Ishikawa (cell line): Measurements from ENCODE around the gene IRF8.

Experiments
- CEBPB ChIP-seq: IDR thresholded peaks from 2 replicates; pipeline ENCODE4 v1.6.1; 2012
- CREB1 ChIP-seq: IDR thresholded peaks from 2 replicates; pipeline ENCODE4 v1.6.1; 2012; ENCODE audit warnings: low read depth
- EGR1 ChIP-seq: IDR thresholded peaks from 2 replicates; pipeline ENCODE4 v1.6.1; 2012
- EP300 ChIP-seq: IDR thresholded peaks from 2 replicates; pipeline ENCODE4 v1.6.1; 2012; ENCODE audit warnings: borderline replicate concordance
- FOXM1 ChIP-seq: IDR thresholded peaks from 2 replicates; pipeline ENCODE4 v1.6.1; 2012; ENCODE audit warnings: low read depth, borderline replicate concordance
- NFIC ChIP-seq: IDR thresholded peaks from 2 replicates; pipeline ENCODE4 v1.6.1; 2012
- RAD21 ChIP-seq: IDR thresholded peaks from 2 replicates; pipeline ENCODE4 v1.6.1; 2012; ENCODE audit warnings: low read depth
- TAF1 ChIP-seq: IDR thresholded peaks from 2 replicates; pipeline ENCODE4 v1.6.1; 2012; ENCODE audit warnings: low read depth, mild to moderate bottlenecking
- TEAD4 ChIP-seq: IDR thresholded peaks from 2 replicates; pipeline ENCODE4 v1.6.1; 2012
- ZBTB7A ChIP-seq: IDR thresholded peaks from 2 replicates; pipeline ENCODE4 v1.6.1; 2012; ENCODE audit warnings: low read depth
- TF ChIP-seq, protein P1 (sequence below): IDR thresholded peaks from 2 replicates; pipeline ENCODE4 v1.6.1; 2012; ENCODE audit warnings: low read depth, mild to moderate bottlenecking
- TF ChIP-seq, protein P2 (sequence below): IDR thresholded peaks from 2 replicates; pipeline ENCODE4 v1.6.1; 2012

DNA sequence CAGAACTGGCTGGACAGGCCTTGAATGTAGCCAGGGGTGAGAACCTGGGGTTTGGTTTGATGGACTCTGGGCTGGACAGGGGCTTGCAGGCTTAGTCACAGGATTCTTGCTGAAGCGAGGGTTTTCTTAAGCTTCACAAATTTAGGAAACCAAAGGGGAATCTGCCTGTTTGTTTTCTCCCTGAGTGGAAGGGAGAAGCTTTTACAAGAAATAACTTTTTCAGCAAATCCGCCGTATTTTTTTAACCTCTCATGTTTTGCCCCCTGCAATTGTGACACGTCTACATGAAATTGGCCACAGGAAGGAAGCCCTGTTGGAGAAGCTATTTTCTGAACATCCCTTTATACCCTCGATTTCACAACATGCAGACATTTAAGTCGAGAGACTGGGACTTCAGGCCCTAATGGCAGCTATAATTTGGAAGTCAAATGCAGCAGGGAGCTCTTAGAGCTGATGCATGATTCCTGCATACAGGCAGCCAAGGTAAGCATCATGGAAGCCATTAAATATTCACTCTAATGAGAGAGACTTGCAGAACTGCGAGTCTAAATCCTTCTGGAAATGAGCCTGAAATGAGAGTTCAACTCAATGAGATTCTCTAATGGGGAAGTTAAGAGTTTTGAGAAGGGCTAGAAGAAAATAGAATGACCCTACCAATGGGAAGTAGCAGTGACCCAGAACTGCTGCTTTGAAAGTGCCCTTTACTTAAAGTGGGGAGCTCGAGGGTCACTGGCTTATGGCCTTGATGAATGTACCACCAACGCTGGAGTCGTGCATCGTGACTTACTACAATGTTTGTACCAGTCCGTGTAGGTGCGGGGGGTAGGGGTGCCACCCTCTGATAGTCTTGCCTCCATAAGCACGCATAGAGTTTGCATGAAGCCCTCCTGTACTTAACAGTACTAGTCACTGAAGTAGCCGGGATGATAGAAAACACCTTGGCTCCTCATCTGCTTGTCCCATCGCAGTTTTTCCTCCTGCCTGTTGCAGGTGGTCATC is 45.1 kb upstream of the IRF8 start:
- TF ChIP-seq, protein P1, sequence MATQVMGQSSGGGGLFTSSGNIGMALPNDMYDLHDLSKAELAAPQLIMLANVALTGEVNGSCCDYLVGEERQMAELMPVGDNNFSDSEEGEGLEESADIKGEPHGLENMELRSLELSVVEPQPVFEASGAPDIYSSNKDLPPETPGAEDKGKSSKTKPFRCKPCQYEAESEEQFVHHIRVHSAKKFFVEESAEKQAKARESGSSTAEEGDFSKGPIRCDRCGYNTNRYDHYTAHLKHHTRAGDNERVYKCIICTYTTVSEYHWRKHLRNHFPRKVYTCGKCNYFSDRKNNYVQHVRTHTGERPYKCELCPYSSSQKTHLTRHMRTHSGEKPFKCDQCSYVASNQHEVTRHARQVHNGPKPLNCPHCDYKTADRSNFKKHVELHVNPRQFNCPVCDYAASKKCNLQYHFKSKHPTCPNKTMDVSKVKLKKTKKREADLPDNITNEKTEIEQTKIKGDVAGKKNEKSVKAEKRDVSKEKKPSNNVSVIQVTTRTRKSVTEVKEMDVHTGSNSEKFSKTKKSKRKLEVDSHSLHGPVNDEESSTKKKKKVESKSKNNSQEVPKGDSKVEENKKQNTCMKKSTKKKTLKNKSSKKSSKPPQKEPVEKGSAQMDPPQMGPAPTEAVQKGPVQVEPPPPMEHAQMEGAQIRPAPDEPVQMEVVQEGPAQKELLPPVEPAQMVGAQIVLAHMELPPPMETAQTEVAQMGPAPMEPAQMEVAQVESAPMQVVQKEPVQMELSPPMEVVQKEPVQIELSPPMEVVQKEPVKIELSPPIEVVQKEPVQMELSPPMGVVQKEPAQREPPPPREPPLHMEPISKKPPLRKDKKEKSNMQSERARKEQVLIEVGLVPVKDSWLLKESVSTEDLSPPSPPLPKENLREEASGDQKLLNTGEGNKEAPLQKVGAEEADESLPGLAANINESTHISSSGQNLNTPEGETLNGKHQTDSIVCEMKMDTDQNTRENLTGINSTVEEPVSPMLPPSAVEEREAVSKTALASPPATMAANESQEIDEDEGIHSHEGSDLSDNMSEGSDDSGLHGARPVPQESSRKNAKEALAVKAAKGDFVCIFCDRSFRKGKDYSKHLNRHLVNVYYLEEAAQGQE, result no peak
- no peak for TF ChIP-seq FOXM1
- TF ChIP-seq, protein P2, sequence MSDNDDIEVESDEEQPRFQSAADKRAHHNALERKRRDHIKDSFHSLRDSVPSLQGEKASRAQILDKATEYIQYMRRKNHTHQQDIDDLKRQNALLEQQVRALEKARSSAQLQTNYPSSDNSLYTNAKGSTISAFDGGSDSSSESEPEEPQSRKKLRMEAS, result no peak
- TF ChIP-seq TEAD4, result no peak
- TF ChIP-seq NFIC, result no peak
- TF ChIP-seq CREB1, result no peak
- no peak for TF ChIP-seq EP300
- no peak for TF ChIP-seq ZBTB7A
- TF ChIP-seq EGR1, result no peak
- no peak for TF ChIP-seq CEBPB
- no peak for TF ChIP-seq TAF1
- no peak for TF ChIP-seq RAD21
